SK-N-SH treated with all-trans-retinoic acid at 6 μM for 48 hours (cell line): ENCODE data around the gene HOXC13.

Source experiments
- ATAC-seq: fragments of 200-7000 bp; cut with Tn5 transposase; 3 replicates; pipeline ENCODE4 v1.9.1; 2020; ENCODE audit warnings: mild to moderate bottlenecking, moderate library complexity
- ARNTL ChIP-seq: fragments of 450-650 bp; formaldehyde crosslinking; IDR thresholded peaks from 2 replicates; pipeline ENCODE4 v1.5.0; 2020; ENCODE audit warnings: low read depth, mild to moderate bottlenecking, moderate library complexity, borderline replicate concordance
- BACH2 ChIP-seq: fragments of 250-450 bp; sonication (Bioruptor Pico); IDR thresholded peaks from 2 replicates; pipeline ENCODE4 v1.9.0; 2021; ENCODE audit warnings: mild to moderate bottlenecking, borderline replicate concordance
- CSDC2 ChIP-seq: fragments of 250-450 bp; sonication (Bioruptor Pico); IDR thresholded peaks from 2 replicates; pipeline ENCODE4 v1.5.0; 2020; ENCODE audit warnings: mild to moderate bottlenecking, moderate library complexity
- ESRRG ChIP-seq: fragments of 250-450 bp; sonication (Bioruptor Pico); IDR thresholded peaks from 2 replicates; pipeline ENCODE4 v1.6.1; 2021; ENCODE audit warnings: mild to moderate bottlenecking
- GLIS3 ChIP-seq: fragments of 250-450 bp; sonication (Bioruptor Pico); IDR thresholded peaks from 2 replicates; pipeline ENCODE4 v1.5.0; 2020; ENCODE audit warnings: mild to moderate bottlenecking, moderate library complexity
- ISL1 ChIP-seq: fragments of 250-450 bp; sonication (Bioruptor Pico); IDR thresholded peaks from 2 replicates; pipeline ENCODE4 v2.1.2; 2022; ENCODE audit warnings: mild to moderate bottlenecking, moderate library complexity
- OSR1 ChIP-seq: fragments of 250-450 bp; sonication (Bioruptor Pico); IDR thresholded peaks from 2 replicates; pipeline ENCODE4 v1.8.0; 2022; ENCODE audit warnings: moderate library complexity, mild to moderate bottlenecking, inconsistent platforms
- PPARA ChIP-seq: fragments of 250-450 bp; sonication (Bioruptor Pico); IDR thresholded peaks from 2 replicates; pipeline ENCODE4 v1.5.0; 2020; ENCODE audit warnings: mild to moderate bottlenecking, borderline replicate concordance
- RARB ChIP-seq: fragments of 250-450 bp; sonication (Bioruptor Pico); IDR thresholded peaks from 2 replicates; pipeline ENCODE4 v1.8.0; 2021; ENCODE audit warnings: mild to moderate bottlenecking, moderate library complexity
- SNAI2 ChIP-seq: fragments of 250-450 bp; sonication (Bioruptor Pico); IDR thresholded peaks from 2 replicates; pipeline ENCODE4 v1.5.0; 2020; ENCODE audit warnings: mild to moderate bottlenecking, moderate library complexity
- TCF4 ChIP-seq: fragments of 250-450 bp; sonication (Bioruptor Pico); IDR thresholded peaks from 2 replicates; pipeline ENCODE4 v1.8.0; 2021; ENCODE audit warnings: mild to moderate bottlenecking, moderate library complexity, borderline replicate concordance
- ZC3H10 ChIP-seq: fragments of 250-450 bp; sonication (Bioruptor Pico); IDR thresholded peaks from 2 replicates; pipeline ENCODE4 v1.5.1; 2021; ENCODE audit warnings: mild to moderate bottlenecking, moderate library complexity
- ZFP30 ChIP-seq: fragments of 450-650 bp; formaldehyde crosslinking; IDR thresholded peaks from 2 replicates; pipeline ENCODE4 v1.5.0; 2022; ENCODE audit warnings: mild to moderate bottlenecking, moderate library complexity
- ZNF565 ChIP-seq: fragments of 450-650 bp; formaldehyde crosslinking; conservative IDR thresholded peaks from 2 replicates; pipeline ENCODE4 v1.5.0; 2020; ENCODE audit warnings: low read depth, mild to moderate bottlenecking, moderate library complexity
- ZNF70 ChIP-seq: fragments of 450-650 bp; formaldehyde crosslinking; IDR thresholded peaks from 2 replicates; pipeline ENCODE4 v1.5.0; 2020; ENCODE audit warnings: mild to moderate bottlenecking, moderate library complexity
- ZNF8 ChIP-seq: fragments of 450-650 bp; formaldehyde crosslinking; IDR thresholded peaks from 2 replicates; pipeline ENCODE4 v1.5.0; 2020; ENCODE audit warnings: mild to moderate bottlenecking, moderate library complexity
- TF ChIP-seq, protein P1 (sequence below): fragments of 250-450 bp; sonication (Bioruptor Pico); IDR thresholded peaks from 2 replicates; pipeline ENCODE4 v1.5.1; 2021; ENCODE audit warnings: mild to moderate bottlenecking, moderate library complexity
- TF ChIP-seq, protein P2 (sequence below): fragments of 250-450 bp; sonication (Bioruptor Pico); IDR thresholded peaks from 2 replicates; pipeline ENCODE4 v1.8.0; 2020; ENCODE audit warnings: mild to moderate bottlenecking, moderate library complexity, borderline replicate concordance
- TF ChIP-seq, protein P3 (sequence below): fragments of 250-450 bp; sonication (Bioruptor Pico); IDR thresholded peaks from 2 replicates; pipeline ENCODE4 v1.5.0; 2020; ENCODE audit warnings: mild to moderate bottlenecking, moderate library complexity
- TF ChIP-seq, protein P4 (sequence below): fragments of 250-450 bp; sonication (Bioruptor Pico); IDR thresholded peaks from 2 replicates; pipeline ENCODE4 v1.8.0; 2021; ENCODE audit warnings: low read depth, mild to moderate bottlenecking, moderate library complexity, borderline replicate concordance
- TF ChIP-seq, protein P5 (sequence below): fragments of 250-450 bp; sonication (Bioruptor Pico); IDR thresholded peaks from 2 replicates; pipeline ENCODE4 v1.5.1; 2020; ENCODE audit warnings: low read depth, mild to moderate bottlenecking, moderate library complexity

Gene HOXC13

DNA sequence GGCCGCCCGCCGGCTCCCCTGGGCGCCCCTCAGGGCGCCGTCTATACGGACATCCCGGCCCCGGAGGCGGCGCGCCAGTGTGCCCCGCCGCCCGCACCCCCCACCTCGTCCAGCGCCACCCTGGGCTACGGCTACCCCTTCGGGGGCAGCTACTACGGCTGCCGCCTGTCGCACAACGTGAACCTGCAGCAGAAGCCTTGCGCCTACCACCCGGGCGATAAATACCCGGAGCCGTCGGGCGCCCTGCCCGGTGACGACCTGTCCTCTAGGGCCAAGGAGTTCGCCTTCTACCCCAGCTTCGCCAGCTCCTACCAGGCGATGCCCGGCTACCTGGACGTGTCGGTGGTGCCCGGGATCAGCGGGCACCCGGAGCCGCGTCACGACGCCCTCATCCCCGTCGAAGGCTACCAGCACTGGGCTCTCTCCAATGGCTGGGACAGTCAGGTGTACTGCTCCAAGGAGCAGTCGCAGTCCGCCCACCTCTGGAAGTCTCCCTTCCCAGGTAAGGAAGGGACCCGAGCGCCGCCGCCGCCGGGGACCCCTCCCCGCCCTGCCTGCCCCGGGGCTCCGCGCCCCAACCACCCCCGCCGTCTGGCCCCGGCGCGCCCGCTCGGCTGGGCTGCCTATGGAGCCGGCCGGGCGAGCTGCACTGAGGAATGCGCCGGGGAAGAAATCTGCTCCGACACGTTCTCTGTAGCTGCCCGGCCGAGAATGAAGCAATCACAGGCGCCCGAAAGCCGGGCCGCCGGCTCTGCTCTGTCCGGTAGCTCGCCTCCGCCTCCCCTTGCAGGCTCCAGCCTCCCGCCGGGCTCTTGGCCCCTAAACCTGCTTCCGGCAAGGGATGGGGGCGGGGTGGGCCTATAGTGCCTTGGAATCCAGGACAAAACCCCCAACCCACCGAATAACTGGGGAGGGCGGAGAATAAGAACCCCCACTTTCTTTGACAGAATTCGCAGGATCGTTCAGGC, 794 bp downstream of the HOXC13 start:
- peak; percentile 23; the same call in 1 of the 3 replicates for ATAC-seq
- TF ChIP-seq ZFP30 (CRISPR knock-in tag) (no peak), CSDC2 (CRISPR knock-in tag) (no peak), ISL1 (no peak), ZNF565 (CRISPR knock-in tag) (no peak), ZNF8 (no peak), ARNTL (CRISPR knock-in tag) (no peak), OSR1 (CRISPR knock-in tag) (no peak), SNAI2 (CRISPR knock-in tag) (no peak), TCF4 (CRISPR knock-in tag) (no peak), PPARA (no peak), ZNF70 (CRISPR knock-in tag) (no peak), ZC3H10 (CRISPR knock-in tag) (no peak), ESRRG (CRISPR knock-in tag) (no peak), BACH2 (no peak), GLIS3 (CRISPR knock-in tag) (no peak)
- TF ChIP-seq, protein P1, sequence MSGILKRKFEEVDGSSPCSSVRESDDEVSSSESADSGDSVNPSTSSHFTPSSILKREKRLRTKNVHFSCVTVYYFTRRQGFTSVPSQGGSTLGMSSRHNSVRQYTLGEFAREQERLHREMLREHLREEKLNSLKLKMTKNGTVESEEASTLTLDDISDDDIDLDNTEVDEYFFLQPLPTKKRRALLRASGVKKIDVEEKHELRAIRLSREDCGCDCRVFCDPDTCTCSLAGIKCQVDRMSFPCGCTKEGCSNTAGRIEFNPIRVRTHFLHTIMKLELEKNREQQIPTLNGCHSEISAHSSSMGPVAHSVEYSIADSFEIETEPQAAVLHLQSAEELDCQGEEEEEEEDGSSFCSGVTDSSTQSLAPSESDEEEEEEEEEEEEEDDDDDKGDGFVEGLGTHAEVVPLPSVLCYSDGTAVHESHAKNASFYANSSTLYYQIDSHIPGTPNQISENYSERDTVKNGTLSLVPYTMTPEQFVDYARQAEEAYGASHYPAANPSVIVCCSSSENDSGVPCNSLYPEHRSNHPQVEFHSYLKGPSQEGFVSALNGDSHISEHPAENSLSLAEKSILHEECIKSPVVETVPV (CRISPR knock-in tag) = no peak
- TF ChIP-seq, protein P2, sequence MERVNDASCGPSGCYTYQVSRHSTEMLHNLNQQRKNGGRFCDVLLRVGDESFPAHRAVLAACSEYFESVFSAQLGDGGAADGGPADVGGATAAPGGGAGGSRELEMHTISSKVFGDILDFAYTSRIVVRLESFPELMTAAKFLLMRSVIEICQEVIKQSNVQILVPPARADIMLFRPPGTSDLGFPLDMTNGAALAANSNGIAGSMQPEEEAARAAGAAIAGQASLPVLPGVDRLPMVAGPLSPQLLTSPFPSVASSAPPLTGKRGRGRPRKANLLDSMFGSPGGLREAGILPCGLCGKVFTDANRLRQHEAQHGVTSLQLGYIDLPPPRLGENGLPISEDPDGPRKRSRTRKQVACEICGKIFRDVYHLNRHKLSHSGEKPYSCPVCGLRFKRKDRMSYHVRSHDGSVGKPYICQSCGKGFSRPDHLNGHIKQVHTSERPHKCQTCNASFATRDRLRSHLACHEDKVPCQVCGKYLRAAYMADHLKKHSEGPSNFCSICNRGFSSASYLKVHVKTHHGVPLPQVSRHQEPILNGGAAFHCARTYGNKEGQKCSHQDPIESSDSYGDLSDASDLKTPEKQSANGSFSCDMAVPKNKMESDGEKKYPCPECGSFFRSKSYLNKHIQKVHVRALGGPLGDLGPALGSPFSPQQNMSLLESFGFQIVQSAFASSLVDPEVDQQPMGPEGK (CRISPR knock-in tag) = no peak
- TF ChIP-seq, protein P3, sequence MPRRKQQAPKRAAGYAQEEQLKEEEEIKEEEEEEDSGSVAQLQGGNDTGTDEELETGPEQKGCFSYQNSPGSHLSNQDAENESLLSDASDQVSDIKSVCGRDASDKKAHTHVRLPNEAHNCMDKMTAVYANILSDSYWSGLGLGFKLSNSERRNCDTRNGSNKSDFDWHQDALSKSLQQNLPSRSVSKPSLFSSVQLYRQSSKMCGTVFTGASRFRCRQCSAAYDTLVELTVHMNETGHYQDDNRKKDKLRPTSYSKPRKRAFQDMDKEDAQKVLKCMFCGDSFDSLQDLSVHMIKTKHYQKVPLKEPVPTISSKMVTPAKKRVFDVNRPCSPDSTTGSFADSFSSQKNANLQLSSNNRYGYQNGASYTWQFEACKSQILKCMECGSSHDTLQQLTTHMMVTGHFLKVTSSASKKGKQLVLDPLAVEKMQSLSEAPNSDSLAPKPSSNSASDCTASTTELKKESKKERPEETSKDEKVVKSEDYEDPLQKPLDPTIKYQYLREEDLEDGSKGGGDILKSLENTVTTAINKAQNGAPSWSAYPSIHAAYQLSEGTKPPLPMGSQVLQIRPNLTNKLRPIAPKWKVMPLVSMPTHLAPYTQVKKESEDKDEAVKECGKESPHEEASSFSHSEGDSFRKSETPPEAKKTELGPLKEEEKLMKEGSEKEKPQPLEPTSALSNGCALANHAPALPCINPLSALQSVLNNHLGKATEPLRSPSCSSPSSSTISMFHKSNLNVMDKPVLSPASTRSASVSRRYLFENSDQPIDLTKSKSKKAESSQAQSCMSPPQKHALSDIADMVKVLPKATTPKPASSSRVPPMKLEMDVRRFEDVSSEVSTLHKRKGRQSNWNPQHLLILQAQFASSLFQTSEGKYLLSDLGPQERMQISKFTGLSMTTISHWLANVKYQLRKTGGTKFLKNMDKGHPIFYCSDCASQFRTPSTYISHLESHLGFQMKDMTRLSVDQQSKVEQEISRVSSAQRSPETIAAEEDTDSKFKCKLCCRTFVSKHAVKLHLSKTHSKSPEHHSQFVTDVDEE (CRISPR knock-in tag) = no peak
- TF ChIP-seq, protein P4, sequence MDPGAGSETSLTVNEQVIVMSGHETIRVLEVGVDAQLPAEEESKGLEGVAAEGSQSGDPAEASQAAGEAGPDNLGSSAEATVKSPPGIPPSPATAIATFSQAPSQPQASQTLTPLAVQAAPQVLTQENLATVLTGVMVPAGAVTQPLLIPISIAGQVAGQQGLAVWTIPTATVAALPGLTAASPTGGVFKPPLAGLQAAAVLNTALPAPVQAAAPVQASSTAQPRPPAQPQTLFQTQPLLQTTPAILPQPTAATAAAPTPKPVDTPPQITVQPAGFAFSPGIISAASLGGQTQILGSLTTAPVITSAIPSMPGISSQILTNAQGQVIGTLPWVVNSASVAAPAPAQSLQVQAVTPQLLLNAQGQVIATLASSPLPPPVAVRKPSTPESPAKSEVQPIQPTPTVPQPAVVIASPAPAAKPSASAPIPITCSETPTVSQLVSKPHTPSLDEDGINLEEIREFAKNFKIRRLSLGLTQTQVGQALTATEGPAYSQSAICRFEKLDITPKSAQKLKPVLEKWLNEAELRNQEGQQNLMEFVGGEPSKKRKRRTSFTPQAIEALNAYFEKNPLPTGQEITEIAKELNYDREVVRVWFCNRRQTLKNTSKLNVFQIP (CRISPR knock-in tag) = no peak
- TF ChIP-seq, protein P5, sequence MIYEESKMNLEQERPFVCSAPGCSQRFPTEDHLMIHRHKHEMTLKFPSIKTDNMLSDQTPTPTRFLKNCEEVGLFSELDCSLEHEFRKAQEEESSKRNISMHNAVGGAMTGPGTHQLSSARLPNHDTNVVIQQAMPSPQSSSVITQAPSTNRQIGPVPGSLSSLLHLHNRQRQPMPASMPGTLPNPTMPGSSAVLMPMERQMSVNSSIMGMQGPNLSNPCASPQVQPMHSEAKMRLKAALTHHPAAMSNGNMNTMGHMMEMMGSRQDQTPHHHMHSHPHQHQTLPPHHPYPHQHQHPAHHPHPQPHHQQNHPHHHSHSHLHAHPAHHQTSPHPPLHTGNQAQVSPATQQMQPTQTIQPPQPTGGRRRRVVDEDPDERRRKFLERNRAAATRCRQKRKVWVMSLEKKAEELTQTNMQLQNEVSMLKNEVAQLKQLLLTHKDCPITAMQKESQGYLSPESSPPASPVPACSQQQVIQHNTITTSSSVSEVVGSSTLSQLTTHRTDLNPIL (CRISPR knock-in tag) = no peak

DNA sequence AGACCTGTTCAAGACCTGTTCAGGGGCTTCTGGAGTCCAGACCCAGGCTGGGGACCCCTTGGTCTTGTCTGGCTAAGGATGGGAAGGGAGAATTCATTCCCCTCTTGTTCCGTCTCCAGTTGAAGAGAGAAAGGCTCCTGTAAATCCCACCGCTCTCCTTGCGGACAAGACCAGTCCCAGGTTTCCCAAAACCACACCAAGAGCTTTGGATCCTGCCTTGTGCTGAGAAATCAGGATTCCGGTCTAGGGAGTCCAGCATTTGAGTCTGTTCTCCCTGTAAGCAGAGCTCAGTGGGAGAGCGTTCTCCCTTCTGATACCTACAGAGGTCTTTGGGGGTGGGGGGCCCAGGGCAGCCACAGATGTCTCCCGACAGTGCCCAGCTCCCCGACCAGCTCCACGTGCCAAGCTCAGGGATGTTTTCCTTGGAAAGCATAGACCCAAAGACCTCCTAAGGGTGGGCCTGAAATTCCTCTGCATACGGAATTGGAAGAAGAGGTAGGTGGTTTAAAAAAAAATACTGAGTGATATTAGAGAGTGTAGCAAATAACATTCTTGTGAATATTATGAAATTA, 1.9 kb downstream of the HOXC13 start:
- no peak for ATAC-seq
- TF ChIP-seq, protein P3 (CRISPR knock-in tag) = no peak
- no peak for TF ChIP-seq ESRRG (CRISPR knock-in tag)
- no peak for TF ChIP-seq ZNF70 (CRISPR knock-in tag)
- TF ChIP-seq, protein P2 (CRISPR knock-in tag) = no peak
- TF ChIP-seq BACH2 = no peak
- TF ChIP-seq ISL1 = no peak
- TF ChIP-seq, protein P1 (CRISPR knock-in tag) = no peak
- no peak for TF ChIP-seq RARB (CRISPR knock-in tag)
